Measurements from ENCODE around the gene SLC1A6.
"Not testable (repeated sequence)": the region's sequence is repeated elsewhere in the genome, so short reads cannot be mapped to it uniquely, and the experiment has no call there.

The SLC1A6 gene

GRCh38 chr19:14950421-14950820 lies 29.2 kb downstream of the SLC1A6 start:
- H3K4me3 ChIP-seq (ENCODE audit: low read depth, low read length): no peak overlapping the region
- no peak overlapping the region for H4K8ac ChIP-seq (ENCODE audit: low read depth, low read length)
- no CpG with 5 or more reads among the region's 1 CpG for WGBS (ENCODE audit: extremely low coverage, insufficient coverage, insufficient read length)

GRCh38 chr19:14949876-14950275 lies 29.8 kb downstream of the SLC1A6 start:
- no peak overlapping the region for H3K14ac ChIP-seq (ENCODE audit: low read length)
- no peaks in the 10 kb centered on the region for H3K79me2 ChIP-seq (ENCODE audit: control insufficient read depth, insufficient read depth, low read length, poor library complexity)
- no peak overlapping the region for H2AK5ac ChIP-seq (ENCODE audit: low read length)
- peaks cover 22% of the 10 kb centered on the region for H3K9me3 ChIP-seq (ENCODE audit: insufficient read depth, low read depth, low read length)
- no peak overlapping the region for H3K27ac ChIP-seq (ENCODE audit: low read depth, low read length)
- H3K4ac ChIP-seq (ENCODE audit: low read depth, low read length): no peak overlapping the region
- H2BK120ac ChIP-seq (ENCODE audit: insufficient read depth, low read length, poor library complexity): no peak overlapping the region
- no peak overlapping the region for H3K4me2 ChIP-seq (ENCODE audit: low read length)
- DNase-seq: peak; percentile 55 to 74
- H3K36me3 ChIP-seq (ENCODE audit: control insufficient read depth in 1 of 2, insufficient read depth in 2 of 2, low read length in 2 of 2): no peaks in the 10 kb centered on the region
- H3K79me1 ChIP-seq (ENCODE audit: low read length): no peaks in the 10 kb centered on the region
- no peak overlapping the region for H2BK5ac ChIP-seq (ENCODE audit: low read depth, low read length, poor library complexity)
- no peaks in the 10 kb centered on the region for H3K27me3 ChIP-seq (ENCODE audit: insufficient read depth, low read length)
- no peak overlapping the region for H2AFZ ChIP-seq (ENCODE audit: insufficient read depth, low read length, poor library complexity)
- H4K12ac ChIP-seq (ENCODE audit: low read depth, low read length): no peak overlapping the region
- no peak overlapping the region for H3K4me3 ChIP-seq (ENCODE audit: low read depth, low read length)
- H4K91ac ChIP-seq (ENCODE audit: low read depth, low read length): no peak overlapping the region
- H3K4me1 ChIP-seq (ENCODE audit: control insufficient read depth in 1 of 2, insufficient read depth in 2 of 2, low read length in 2 of 2): no peaks in the 10 kb centered on the region
- no peak overlapping the region for H3K18ac ChIP-seq (ENCODE audit: low read length)
- no peak overlapping the region for H4K8ac ChIP-seq (ENCODE audit: low read depth, low read length)
- no CpG with 5 or more reads among the region's 8 CpGs for WGBS (ENCODE audit: extremely low coverage, insufficient coverage, insufficient read length)
- H3K9ac ChIP-seq (ENCODE audit: low read length): no peak overlapping the region
- H2BK12ac ChIP-seq (ENCODE audit: low read length): no peak overlapping the region
- H3K23ac ChIP-seq (ENCODE audit: low read length): no peak overlapping the region

More at GRCh38 chr19:14950421-14950820, 29.2 kb downstream of the SLC1A6 start:
- no peaks in the 10 kb centered on the region for H3K4me1 ChIP-seq (ENCODE audit: control insufficient read depth in 1 of 2, insufficient read depth in 2 of 2, low read length in 2 of 2)
- no peak overlapping the region for H4K12ac ChIP-seq (ENCODE audit: low read depth, low read length)
- no peak overlapping the region for H2BK12ac ChIP-seq (ENCODE audit: low read length)
- H3K79me2 ChIP-seq (ENCODE audit: control insufficient read depth, insufficient read depth, low read length, poor library complexity): no peaks in the 10 kb centered on the region
- H2BK5ac ChIP-seq (ENCODE audit: low read depth, low read length, poor library complexity): no peak overlapping the region
- H3K4me2 ChIP-seq (ENCODE audit: low read length): no peak overlapping the region
- H3K36me3 ChIP-seq (ENCODE audit: control insufficient read depth in 1 of 2, insufficient read depth in 2 of 2, low read length in 2 of 2): no peaks in the 10 kb centered on the region
- H4K91ac ChIP-seq (ENCODE audit: low read depth, low read length): no peak overlapping the region
- no peaks in the 10 kb centered on the region for H3K27me3 ChIP-seq (ENCODE audit: insufficient read depth, low read length)
- peaks cover 22% of the 10 kb centered on the region for H3K9me3 ChIP-seq (ENCODE audit: insufficient read depth, low read depth, low read length)
- H3K27ac ChIP-seq (ENCODE audit: low read depth, low read length): no peak overlapping the region
- H3K4ac ChIP-seq (ENCODE audit: low read depth, low read length): no peak overlapping the region
- H3K9ac ChIP-seq (ENCODE audit: low read length): no peak overlapping the region
- no peaks in the 10 kb centered on the region for H3K79me1 ChIP-seq (ENCODE audit: low read length)
- H2AFZ ChIP-seq (ENCODE audit: insufficient read depth, low read length, poor library complexity): no peak overlapping the region
- DNase-seq: peak; percentile 52 to 84
- H2BK120ac ChIP-seq (ENCODE audit: insufficient read depth, low read length, poor library complexity): no peak overlapping the region
- no peak overlapping the region for H2AK5ac ChIP-seq (ENCODE audit: low read length)
- no peak overlapping the region for H3K18ac ChIP-seq (ENCODE audit: low read length)
- no peak overlapping the region for H3K14ac ChIP-seq (ENCODE audit: low read length)
- H3K23ac ChIP-seq (ENCODE audit: low read length): no peak overlapping the region

DNA sequence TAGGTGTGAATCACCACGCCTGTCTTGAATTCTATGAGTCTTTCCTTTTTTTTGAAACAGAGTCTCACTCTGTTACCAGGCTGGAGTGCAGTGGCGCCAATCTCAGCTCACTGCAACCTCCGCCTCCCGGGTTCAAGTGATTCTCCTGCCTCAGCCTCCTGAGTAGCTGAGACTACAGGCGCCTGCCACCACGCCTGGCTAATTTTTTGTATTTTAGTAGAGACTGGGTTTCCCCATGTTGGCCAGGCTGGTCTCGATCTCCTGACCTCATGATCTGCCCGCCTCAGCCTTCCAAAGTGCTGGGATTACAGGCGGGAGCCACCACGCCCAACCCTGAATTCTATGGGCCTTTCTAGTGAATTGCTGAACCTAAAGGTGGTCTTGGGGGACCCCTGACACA lies 30.3 kb downstream of the SLC1A6 start:
- H3K9ac ChIP-seq (ENCODE audit: low read length); H3K14ac ChIP-seq (ENCODE audit: low read length); H2BK5ac ChIP-seq (ENCODE audit: low read depth, low read length, poor library complexity); H2BK120ac ChIP-seq (ENCODE audit: insufficient read depth, low read length, poor library complexity); H3K18ac ChIP-seq (ENCODE audit: low read length); H2AK5ac ChIP-seq (ENCODE audit: low read length); H3K4ac ChIP-seq (ENCODE audit: low read depth, low read length); H4K12ac ChIP-seq (ENCODE audit: low read depth, low read length); H3K4me1 ChIP-seq (ENCODE audit: control insufficient read depth in 1 of 2, insufficient read depth in 2 of 2, low read length in 2 of 2); H4K8ac ChIP-seq (ENCODE audit: low read depth, low read length); H3K27ac ChIP-seq (ENCODE audit: low read depth, low read length); H2BK12ac ChIP-seq (ENCODE audit: low read length); H3K27me3 ChIP-seq (ENCODE audit: insufficient read depth, low read length); H3K4me2 ChIP-seq (ENCODE audit: low read length); H3K23ac ChIP-seq (ENCODE audit: low read length); H2AFZ ChIP-seq (ENCODE audit: insufficient read depth, low read length, poor library complexity); H3K4me3 ChIP-seq (ENCODE audit: low read depth, low read length); H3K79me1 ChIP-seq (ENCODE audit: low read length); H3K79me2 ChIP-seq (ENCODE audit: control insufficient read depth, insufficient read depth, low read length, poor library complexity); H3K36me3 ChIP-seq (ENCODE audit: control insufficient read depth in 1 of 2, insufficient read depth in 2 of 2, low read length in 2 of 2); H4K91ac ChIP-seq (ENCODE audit: low read depth, low read length): not testable (repeated sequence)
- H3K9me3 ChIP-seq (ENCODE audit: insufficient read depth, low read depth, low read length): peaks cover 22% of the 10 kb centered on the region
- WGBS (ENCODE audit: extremely low coverage, insufficient coverage, insufficient read length): no CpG with 5 or more reads among the region's 10 CpGs
- peak in 1 of 2 donors; percentile 37 for DNase-seq

DNA sequence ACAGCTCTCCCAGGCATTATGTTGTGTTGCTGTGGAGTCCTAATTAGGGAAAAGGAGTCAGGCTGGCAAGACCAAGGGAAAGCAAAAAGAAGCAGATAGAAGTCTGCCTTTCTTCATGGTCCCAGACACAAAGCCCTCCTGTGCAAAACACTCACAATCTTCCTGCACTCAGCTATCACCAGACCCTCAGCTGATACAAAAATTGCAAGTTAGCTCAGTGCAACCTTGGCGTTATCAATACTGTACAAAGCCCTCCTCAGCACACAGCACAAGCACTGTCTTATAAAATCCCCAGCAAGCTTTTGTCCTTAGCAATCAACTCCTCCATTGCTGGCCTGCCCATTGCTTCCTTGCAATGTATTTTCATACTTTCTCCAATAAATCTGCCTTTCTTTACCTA lies 35.2 kb downstream of the SLC1A6 start:
- H2AK5ac ChIP-seq (ENCODE audit: low read length): no peak overlapping the region
- H3K79me2 ChIP-seq (ENCODE audit: control insufficient read depth, insufficient read depth, low read length, poor library complexity): no peaks in the 10 kb centered on the region
- peaks cover 20% of the 10 kb centered on the region for H3K9me3 ChIP-seq (ENCODE audit: insufficient read depth, low read depth, low read length)
- no peak overlapping the region for H3K4ac ChIP-seq (ENCODE audit: low read depth, low read length)
- no peak overlapping the region for H3K27ac ChIP-seq (ENCODE audit: low read depth, low read length)
- no peaks in the 10 kb centered on the region for H3K4me1 ChIP-seq (ENCODE audit: control insufficient read depth in 1 of 2, insufficient read depth in 2 of 2, low read length in 2 of 2)
- no peak overlapping the region for H3K4me3 ChIP-seq (ENCODE audit: low read depth, low read length)
- H2BK12ac ChIP-seq (ENCODE audit: low read length): no peak overlapping the region
- no peaks in the 10 kb centered on the region for H3K27me3 ChIP-seq (ENCODE audit: insufficient read depth, low read length)
- no CpG with 5 or more reads among the region's 1 CpG for WGBS (ENCODE audit: extremely low coverage, insufficient coverage, insufficient read length)
- no peak overlapping the region for H2BK5ac ChIP-seq (ENCODE audit: low read depth, low read length, poor library complexity)
- H3K9ac ChIP-seq (ENCODE audit: low read length): no peak overlapping the region
- H2BK120ac ChIP-seq (ENCODE audit: insufficient read depth, low read length, poor library complexity): no peak overlapping the region
- no peak overlapping the region for H4K91ac ChIP-seq (ENCODE audit: low read depth, low read length)
- H3K23ac ChIP-seq (ENCODE audit: low read length): no peak overlapping the region
- H3K36me3 ChIP-seq (ENCODE audit: control insufficient read depth in 1 of 2, insufficient read depth in 2 of 2, low read length in 2 of 2): no peaks in the 10 kb centered on the region
- H3K79me1 ChIP-seq (ENCODE audit: low read length): no peaks in the 10 kb centered on the region
- DNase-seq: peak in 1 of 2 donors; percentile 17
- H3K4me2 ChIP-seq (ENCODE audit: low read length): no peak overlapping the region
- H2AFZ ChIP-seq (ENCODE audit: insufficient read depth, low read length, poor library complexity): no peak overlapping the region
- H4K12ac ChIP-seq (ENCODE audit: low read depth, low read length): no peak overlapping the region
- H3K14ac ChIP-seq (ENCODE audit: low read length): no peak overlapping the region
- no peak overlapping the region for H3K18ac ChIP-seq (ENCODE audit: low read length)
- no peak overlapping the region for H4K8ac ChIP-seq (ENCODE audit: low read depth, low read length)

Measured in trophoblast cell (in vitro differentiated cells and primary cell).